Measurements from ENCODE around the gene COX4I2.
"Not testable (repeated sequence)": the region's sequence is repeated elsewhere in the genome, so short reads cannot be mapped to it uniquely, and the experiment has no call there.

The COX4I2 gene

GRCh38 chr20:31630187-31630790 is 7.4 kb upstream of the COX4I2 start:
- H3K9me3 Mint-ChIP-seq = no peaks in the 10 kb centered on the region
- H3K27me3 Mint-ChIP-seq (ENCODE audit: low read depth) = no peaks in the 10 kb centered on the region
- no peak overlapping the region for H3K27ac Mint-ChIP-seq
- no peaks in the 10 kb centered on the region for H3K36me3 Mint-ChIP-seq (ENCODE audit: low read depth)
- H3K4me3 Mint-ChIP-seq = no peak overlapping the region
- peaks cover 4% of the 10 kb centered on the region for H3K4me1 Mint-ChIP-seq (ENCODE audit: low read depth)

- Mint-ChIP-seq H3K4me1 (ENCODE audit: low read depth) (peaks cover 4% of the 10 kb centered on the region), H3K4me3 (no peak overlapping the region), H3K27me3 (ENCODE audit: low read depth) (no peaks in the 10 kb centered on the region), H3K9me3 (no peaks in the 10 kb centered on the region), H3K36me3 (ENCODE audit: low read depth) (no peaks in the 10 kb centered on the region), H3K27ac (no peak overlapping the region)
Observed at GRCh38 chr20:31632548-31633338, 5.0 kb upstream of the COX4I2 start.

GRCh38 chr20:31633339-31633914 is 4.3 kb upstream of the COX4I2 start:
- no peaks in the 10 kb centered on the region for H3K9me3 Mint-ChIP-seq
- peaks cover 4% of the 10 kb centered on the region for H3K4me1 Mint-ChIP-seq (ENCODE audit: low read depth)

GRCh38 chr20:31638317-31638716 is 605 bp downstream of the COX4I2 start:
- H3K9me3 Mint-ChIP-seq = no peaks in the 10 kb centered on the region
- peaks cover 20% of the 10 kb centered on the region for H3K27me3 Mint-ChIP-seq (ENCODE audit: low read depth)
- no peak overlapping the region for H3K4me3 Mint-ChIP-seq
- no peak overlapping the region for H3K27ac Mint-ChIP-seq
- no peaks in the 10 kb centered on the region for H3K36me3 Mint-ChIP-seq (ENCODE audit: low read depth)
- peaks cover 5% of the 10 kb centered on the region for H3K4me1 Mint-ChIP-seq (ENCODE audit: low read depth)

More at GRCh38 chr20:31633339-31633914, 4.3 kb upstream of the COX4I2 start:
- Mint-ChIP-seq H3K27ac (no peak overlapping the region), H3K36me3 (ENCODE audit: low read depth) (no peaks in the 10 kb centered on the region), H3K27me3 (ENCODE audit: low read depth) (no peaks in the 10 kb centered on the region), H3K4me3 (no peak overlapping the region)

GRCh38 chr20:31638816-31639215 is 1.1 kb downstream of the COX4I2 start:
- H3K27ac Mint-ChIP-seq = no peak overlapping the region
- no peaks in the 10 kb centered on the region for H3K36me3 Mint-ChIP-seq (ENCODE audit: low read depth)
- peaks cover 25% of the 10 kb centered on the region for H3K27me3 Mint-ChIP-seq (ENCODE audit: low read depth)
- no peaks in the 10 kb centered on the region for H3K9me3 Mint-ChIP-seq
- H3K4me3 Mint-ChIP-seq = no peak overlapping the region
- peaks cover 5% of the 10 kb centered on the region for H3K4me1 Mint-ChIP-seq (ENCODE audit: low read depth)

GRCh38 chr20:31640259-31640658 is 2.5 kb downstream of the COX4I2 start:
- Mint-ChIP-seq H3K36me3 (ENCODE audit: low read depth) (no peaks in the 10 kb centered on the region), H3K27ac (no peak overlapping the region), H3K27me3 (ENCODE audit: low read depth) (peaks cover 29% of the 10 kb centered on the region), H3K4me3 (no peak overlapping the region), H3K9me3 (no peaks in the 10 kb centered on the region), H3K4me1 (ENCODE audit: low read depth) (peaks cover 5% of the 10 kb centered on the region)

- Mint-ChIP-seq H3K27ac (no peak overlapping the region), H3K9me3 (no peaks in the 10 kb centered on the region), H3K4me3 (no peak overlapping the region), H3K4me1 (ENCODE audit: low read depth) (peaks cover 5% of the 10 kb centered on the region), H3K36me3 (ENCODE audit: low read depth) (no peaks in the 10 kb centered on the region), H3K27me3 (ENCODE audit: low read depth) (peaks cover 29% of the 10 kb centered on the region)
Observed at GRCh38 chr20:31641391-31641790, 3.7 kb downstream of the COX4I2 start.

- peaks cover 5% of the 10 kb centered on the region for H3K4me1 Mint-ChIP-seq (ENCODE audit: low read depth)
- H3K4me3 Mint-ChIP-seq = no peak overlapping the region
- H3K36me3 Mint-ChIP-seq (ENCODE audit: low read depth) = no peaks in the 10 kb centered on the region
- H3K9me3 Mint-ChIP-seq = no peaks in the 10 kb centered on the region
- H3K27ac Mint-ChIP-seq = peak overlapping the region; percentile 49
- H3K27me3 Mint-ChIP-seq (ENCODE audit: low read depth) = peaks cover 29% of the 10 kb centered on the region
Observed at GRCh38 chr20:31642837-31643236, 5.1 kb downstream of the COX4I2 start.

GRCh38 chr20:31643522-31643921 is 5.8 kb downstream of the COX4I2 start:
- Mint-ChIP-seq H3K27me3 (ENCODE audit: low read depth) (peaks cover 29% of the 10 kb centered on the region), H3K4me1 (ENCODE audit: low read depth) (peaks cover 5% of the 10 kb centered on the region), H3K4me3 (no peak overlapping the region), H3K27ac (no peak overlapping the region), H3K9me3 (no peaks in the 10 kb centered on the region), H3K36me3 (ENCODE audit: low read depth) (no peaks in the 10 kb centered on the region)

- Mint-ChIP-seq H3K36me3 (ENCODE audit: low read depth) (no peaks in the 10 kb centered on the region), H3K4me3 (no peak overlapping the region), H3K4me1 (ENCODE audit: low read depth) (peaks cover 5% of the 10 kb centered on the region), H3K27ac (no peak overlapping the region), H3K9me3 (no peaks in the 10 kb centered on the region), H3K27me3 (ENCODE audit: low read depth) (peaks cover 25% of the 10 kb centered on the region)
Observed at GRCh38 chr20:31644701-31645100, 7.0 kb downstream of the COX4I2 start.

GRCh38 chr20:31648104-31648503 is 10.4 kb downstream of the COX4I2 start:
- H3K9me3 Mint-ChIP-seq = not testable (repeated sequence)
- peaks cover 29% of the 10 kb centered on the region for H3K27me3 Mint-ChIP-seq (ENCODE audit: low read depth)

GRCh38 chr20:31652917-31653396 is 15.2 kb downstream of the COX4I2 start:
- no peak overlapping the region for H3K27ac Mint-ChIP-seq
- no peaks in the 10 kb centered on the region for H3K4me1 Mint-ChIP-seq (ENCODE audit: low read depth)
- no peak overlapping the region for H3K4me3 Mint-ChIP-seq

More at GRCh38 chr20:31648104-31648503, 10.4 kb downstream of the COX4I2 start:
- not testable (repeated sequence) for H3K27ac Mint-ChIP-seq; H3K4me1 Mint-ChIP-seq (ENCODE audit: low read depth); H3K36me3 Mint-ChIP-seq (ENCODE audit: low read depth); H3K4me3 Mint-ChIP-seq

GRCh38 chr20:31653561-31653960 is 15.8 kb downstream of the COX4I2 start:
- Mint-ChIP-seq H3K9me3 (no peaks in the 10 kb centered on the region), H3K4me1 (ENCODE audit: low read depth) (no peaks in the 10 kb centered on the region), H3K27ac (no peak overlapping the region), H3K36me3 (ENCODE audit: low read depth) (no peaks in the 10 kb centered on the region), H3K4me3 (no peak overlapping the region), H3K27me3 (ENCODE audit: low read depth) (peaks cover 20% of the 10 kb centered on the region)

More at GRCh38 chr20:31652917-31653396, 15.2 kb downstream of the COX4I2 start:
- H3K27me3 Mint-ChIP-seq (ENCODE audit: low read depth) = peaks cover 20% of the 10 kb centered on the region
- no peaks in the 10 kb centered on the region for H3K9me3 Mint-ChIP-seq
- H3K36me3 Mint-ChIP-seq (ENCODE audit: low read depth) = no peaks in the 10 kb centered on the region

- peaks cover 2% of the 10 kb centered on the region for H3K36me3 Mint-ChIP-seq (ENCODE audit: low read depth)
- H3K27ac Mint-ChIP-seq = no peak overlapping the region
- no peak overlapping the region for H3K4me3 Mint-ChIP-seq
- no peaks in the 10 kb centered on the region for H3K9me3 Mint-ChIP-seq
- no peaks in the 10 kb centered on the region for H3K4me1 Mint-ChIP-seq (ENCODE audit: low read depth)
- peaks cover 20% of the 10 kb centered on the region for H3K27me3 Mint-ChIP-seq (ENCODE audit: low read depth)
Observed at GRCh38 chr20:31654534-31654933, 16.8 kb downstream of the COX4I2 start.
